ENCODE results near the gene DMRTA1.
"Not testable (repeated sequence)": the region's sequence is repeated elsewhere in the genome, so short reads cannot be mapped to it uniquely, and the experiment has no call there.

The DMRTA1 gene

GRCh38 chr9:22416692-22417060 lies 29.9 kb upstream of the DMRTA1 start:
- no peaks in the 10 kb centered on the region for H3K27me3 ChIP-seq (replicated peaks)
- no peaks in the 10 kb centered on the region for H3K36me3 ChIP-seq (replicated peaks)
- peak; percentile 24 for DNase-seq
- TF ChIP-seq, protein P1, sequence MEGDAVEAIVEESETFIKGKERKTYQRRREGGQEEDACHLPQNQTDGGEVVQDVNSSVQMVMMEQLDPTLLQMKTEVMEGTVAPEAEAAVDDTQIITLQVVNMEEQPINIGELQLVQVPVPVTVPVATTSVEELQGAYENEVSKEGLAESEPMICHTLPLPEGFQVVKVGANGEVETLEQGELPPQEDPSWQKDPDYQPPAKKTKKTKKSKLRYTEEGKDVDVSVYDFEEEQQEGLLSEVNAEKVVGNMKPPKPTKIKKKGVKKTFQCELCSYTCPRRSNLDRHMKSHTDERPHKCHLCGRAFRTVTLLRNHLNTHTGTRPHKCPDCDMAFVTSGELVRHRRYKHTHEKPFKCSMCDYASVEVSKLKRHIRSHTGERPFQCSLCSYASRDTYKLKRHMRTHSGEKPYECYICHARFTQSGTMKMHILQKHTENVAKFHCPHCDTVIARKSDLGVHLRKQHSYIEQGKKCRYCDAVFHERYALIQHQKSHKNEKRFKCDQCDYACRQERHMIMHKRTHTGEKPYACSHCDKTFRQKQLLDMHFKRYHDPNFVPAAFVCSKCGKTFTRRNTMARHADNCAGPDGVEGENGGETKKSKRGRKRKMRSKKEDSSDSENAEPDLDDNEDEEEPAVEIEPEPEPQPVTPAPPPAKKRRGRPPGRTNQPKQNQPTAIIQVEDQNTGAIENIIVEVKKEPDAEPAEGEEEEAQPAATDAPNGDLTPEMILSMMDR (IDR thresholded peaks at IDR 0.05; ENCODE audit: low read depth, low read length, missing control alignments) = no peak
- peak overlapping the region; percentile 47 for H3K27ac ChIP-seq
- in situ Hi-C loops (cut with HindIII; ENCODE audit: low pct_ligation_motif_present, low sequenced_read_pairs) = no loop called here
- no peak overlapping the region for H3K4me3 ChIP-seq (ENCODE audit: low read depth, low read length)

- Histone ChIP-seq H3K36me3 (replicated peaks) (no peaks in the 10 kb centered on the region), H3K27ac (no peak overlapping the region), H3K4me3 (ENCODE audit: low read depth, low read length) (no peak overlapping the region), H3K27me3 (replicated peaks) (no peaks in the 10 kb centered on the region)
- TF ChIP-seq, protein P1 (IDR thresholded peaks at IDR 0.05; ENCODE audit: low read depth, low read length, missing control alignments) = no peak
- in situ Hi-C loops (cut with HindIII; ENCODE audit: low pct_ligation_motif_present, low sequenced_read_pairs) = no loop called here
- no peak for DNase-seq
Measured at GRCh38 chr9:22423566-22423965, 23.1 kb upstream of the DMRTA1 start.

DNA sequence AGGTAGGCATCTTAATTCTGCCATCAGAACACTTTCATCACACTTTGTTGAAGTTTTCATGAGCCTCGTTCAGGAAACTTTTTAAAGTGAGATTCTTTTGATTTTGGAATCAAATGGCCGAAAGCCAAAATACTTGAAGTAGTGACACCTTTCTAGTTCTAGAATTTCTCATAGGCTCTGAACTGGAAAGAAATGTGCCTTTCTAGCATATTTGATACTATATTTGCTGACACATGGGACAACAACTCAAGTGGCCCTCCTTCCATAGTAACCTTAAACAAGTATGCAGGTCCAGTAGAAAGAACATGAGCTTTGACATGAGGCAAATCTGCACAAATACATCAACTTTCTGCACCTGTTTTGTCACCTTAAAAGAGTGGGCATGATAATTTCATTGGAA lies 22.0 kb upstream of the DMRTA1 start:
- in situ Hi-C loops (cut with HindIII; ENCODE audit: low pct_ligation_motif_present, low sequenced_read_pairs) = no loop called here
- Histone ChIP-seq H3K36me3 (replicated peaks) (no peaks in the 10 kb centered on the region), H3K27me3 (replicated peaks) (no peaks in the 10 kb centered on the region), H3K4me3 (ENCODE audit: low read depth, low read length) (no peak overlapping the region), H3K27ac (no peak overlapping the region)
- DNase-seq = no peak
- TF ChIP-seq, protein P1 (IDR thresholded peaks at IDR 0.05; ENCODE audit: low read depth, low read length, missing control alignments) = no peak

DNA sequence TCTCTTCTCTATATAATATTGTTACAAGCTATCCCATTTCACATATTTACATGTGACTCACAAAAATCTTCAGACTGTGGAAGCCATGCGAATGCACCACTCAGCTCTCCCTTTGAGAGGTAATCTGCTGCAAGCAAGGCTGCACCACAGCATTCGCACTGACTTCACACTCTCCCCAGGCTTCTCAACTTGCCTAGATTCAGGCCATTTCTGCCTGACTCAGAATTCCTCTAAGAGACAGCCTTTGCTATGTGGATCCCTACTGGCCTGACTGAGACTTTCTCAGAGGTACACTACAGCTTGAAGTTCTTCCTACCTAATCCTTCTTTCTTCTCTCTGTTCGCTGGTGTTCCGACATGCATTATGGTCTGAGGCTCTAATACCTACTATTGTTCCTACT lies 21.1 kb upstream of the DMRTA1 start:
- Histone ChIP-seq H3K36me3 (replicated peaks) (no peaks in the 10 kb centered on the region), H3K4me3 (ENCODE audit: low read depth, low read length) (no peak overlapping the region), H3K27me3 (replicated peaks) (no peaks in the 10 kb centered on the region), H3K27ac (no peak overlapping the region)
- in situ Hi-C loops (cut with HindIII; ENCODE audit: low pct_ligation_motif_present, low sequenced_read_pairs) = no loop called here
- TF ChIP-seq, protein P1 (IDR thresholded peaks at IDR 0.05; ENCODE audit: low read depth, low read length, missing control alignments) = no peak
- no peak for DNase-seq

DNA sequence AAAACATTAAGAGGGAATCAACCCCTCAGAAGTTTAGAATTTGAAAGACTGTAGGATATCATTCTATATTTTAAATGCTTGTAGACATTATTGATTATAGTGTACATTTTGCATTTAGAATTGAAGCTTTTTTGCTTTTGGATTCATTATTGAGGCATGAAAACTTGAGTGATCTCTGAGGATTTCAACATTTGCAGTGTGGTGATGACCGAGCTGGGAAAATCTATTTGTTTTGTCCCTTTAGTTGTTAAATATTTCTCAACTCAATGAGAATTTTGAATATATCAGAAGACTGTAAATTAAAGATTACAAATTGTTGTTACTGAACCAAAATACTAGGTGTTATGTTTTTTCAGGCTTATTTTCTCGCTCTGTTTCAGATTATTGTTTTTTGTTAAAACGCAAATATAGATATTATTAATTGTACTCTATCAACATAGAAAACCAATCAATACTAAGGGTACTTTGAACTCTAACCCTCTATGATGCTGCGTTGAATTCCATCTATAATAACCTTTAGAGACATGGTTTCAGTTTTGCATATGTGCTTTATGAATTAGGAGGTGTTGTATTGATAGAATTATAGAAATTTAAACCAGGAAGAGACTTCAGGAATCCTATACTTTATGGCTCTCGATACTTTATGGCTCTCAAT lies 19.3 kb upstream of the DMRTA1 start:
- no peak for DNase-seq
- H3K27me3 ChIP-seq (replicated peaks) = no peaks in the 10 kb centered on the region
- in situ Hi-C loops (cut with HindIII; ENCODE audit: low pct_ligation_motif_present, low sequenced_read_pairs) = no loop called here
- TF ChIP-seq, protein P1 (IDR thresholded peaks at IDR 0.05; ENCODE audit: low read depth, low read length, missing control alignments) = no peak
- no peaks in the 10 kb centered on the region for H3K36me3 ChIP-seq (replicated peaks)
- H3K4me3 ChIP-seq (ENCODE audit: low read depth, low read length) = no peak overlapping the region
- H3K27ac ChIP-seq = no peak overlapping the region

- no peak for DNase-seq
- in situ Hi-C loops (cut with HindIII; ENCODE audit: low pct_ligation_motif_present, low sequenced_read_pairs) = no loop called here
- H3K27me3 ChIP-seq (replicated peaks) = no peaks in the 10 kb centered on the region
- no peaks in the 10 kb centered on the region for H3K36me3 ChIP-seq (replicated peaks)
- H3K27ac ChIP-seq = no peak overlapping the region
- TF ChIP-seq, protein P1 (IDR thresholded peaks at IDR 0.05; ENCODE audit: low read depth, low read length, missing control alignments) = no peak
- H3K4me3 ChIP-seq (ENCODE audit: low read depth, low read length) = no peak overlapping the region
Measured at GRCh38 chr9:22433691-22434090, 12.9 kb upstream of the DMRTA1 start.

- in situ Hi-C loops (cut with HindIII; ENCODE audit: low pct_ligation_motif_present, low sequenced_read_pairs); H3K36me3 ChIP-seq (replicated peaks); H3K4me3 ChIP-seq (ENCODE audit: low read depth, low read length); H3K27me3 ChIP-seq (replicated peaks); H3K27ac ChIP-seq; DNase-seq: not testable (repeated sequence)
Measured at GRCh38 chr9:22435252-22435651, 11.4 kb upstream of the DMRTA1 start.

- DNase-seq; H3K4me3 ChIP-seq (ENCODE audit: low read depth, low read length); in situ Hi-C loops (cut with HindIII; ENCODE audit: low pct_ligation_motif_present, low sequenced_read_pairs); H3K27me3 ChIP-seq (replicated peaks); H3K36me3 ChIP-seq (replicated peaks); H3K27ac ChIP-seq: not testable (repeated sequence)
Measured at GRCh38 chr9:22437461-22438067, 9.1 kb upstream of the DMRTA1 start.
